K562 treated with DMSO at 1 percent for 12 hours (cell line): ENCODE data around the gene TPM2. TPM values are rescaled to one million over a fixed set of nuclear protein-coding genes. Genes with fewer than 3 reads are reported as not detected.

ENCODE experiments used
- total RNA-seq: library from RNA; unstranded; fragments of 300-600 nt; gene quantifications from 2 replicates; pipeline ENCODE4 v1.2.3, GENCODE V29; 2022; ENCODE audit not compliant: insufficient read depth

Gene TPM2
- total RNA-seq = 3.0 and 3.1 TPM in 2 replicates

GRCh38 chr9:35689542-35690293 is at the start of gene TPM2:
TPM2 (minus strand) TSS chr9:35689925; CDS start chr9:35689817, 108 bp downstream.

GRCh38 chr9:35732185-35732799 is 42.6 kb upstream of the TPM2 start, which contains the start of the genes CREB3 and TLN1:
CREB3 (plus strand) TSS chr9:35732666; CDS start chr9:35732773, 107 bp downstream.
TLN1 (minus strand) TSS chr9:35732195; CDS start chr9:35725694, 6,501 bp downstream.

GRCh38 chr9:35673132-35674024 is 16.3 kb downstream of the TPM2 start, which contains the start of gene CA9:
CA9 (plus strand) TSS chr9:35673928; CDS start chr9:35673960, 32 bp downstream.

GRCh38 chr9:35664531-35665470 is 24.9 kb downstream of the TPM2 start, which contains the start of gene ARHGEF39:
ARHGEF39 (minus strand) TSS chr9:35665195; CDS start chr9:35665169, 26 bp downstream.

GRCh38 chr9:35658137-35658967 is 31.4 kb downstream of the TPM2 start, which contains the start of gene CCDC107:
CCDC107 (plus strand) TSS chr9:35658292; CDS start chr9:35658380, 88 bp downstream.

GRCh38 chr9:35657546-35658136 is 32.1 kb downstream of the TPM2 start, which contains the start of gene RMRP:
RMRP (minus strand) TSS chr9:35658019.

GRCh38 chr9:35650341-35651158 is 39.2 kb downstream of the TPM2 start, which contains the start of gene SIT1:
SIT1 (minus strand) TSS chr9:35650931; CDS start chr9:35650853, 78 bp downstream.

Other genes starting within 250 kb of the TPM2 start
- 4.4 and 10.3 TPM in 2 replicates for gene RUSC2, start 199.8 kb downstream of the TPM2 start, total RNA-seq
- gene TESK1, start 84.7 kb downstream of the TPM2 start, total RNA-seq = 10.3 and 21.6 TPM in 2 replicates
- 1.2 TPM in 1 of 2 replicates, not detected in the other for gene CD72, start 71.5 kb downstream of the TPM2 start, total RNA-seq
- gene SIT1, start 39.0 kb downstream of the TPM2 start, total RNA-seq = not detected in 2 replicates
- not detected in 2 replicates for gene RMRP, start 31.9 kb downstream of the TPM2 start, total RNA-seq
- 16.5 and 19.3 TPM in 2 replicates for gene CCDC107, start 31.6 kb downstream of the TPM2 start, total RNA-seq
- 6.5 and 15.3 TPM in 2 replicates for gene ARHGEF39, start 24.7 kb downstream of the TPM2 start, total RNA-seq
- gene CA9, start 16.0 kb downstream of the TPM2 start, total RNA-seq = 0.68 and 6.6 TPM in 2 replicates
- gene TLN1, start 42.3 kb upstream of the TPM2 start, total RNA-seq = 73.8 and 145 TPM in 2 replicates
- gene CREB3, start 42.7 kb upstream of the TPM2 start, total RNA-seq = 31.0 and 35.1 TPM in 2 replicates
- 30.1 and 65.7 TPM in 2 replicates for gene GBA2, start 59.3 kb upstream of the TPM2 start, total RNA-seq
- 3.0 and 13.3 TPM in 2 replicates for gene RGP1, start 59.4 kb upstream of the TPM2 start, total RNA-seq
- gene MSMP, start 64.4 kb upstream of the TPM2 start, total RNA-seq = not detected in 2 replicates
- gene NPR2, start 101.7 kb upstream of the TPM2 start, total RNA-seq = 1.5 and 3.2 TPM in 2 replicates
- gene SPAG8, start 122.3 kb upstream of the TPM2 start, total RNA-seq = not detected in 2 replicates
- 60.7 and 93.3 TPM in 2 replicates for gene HINT2, start 125.1 kb upstream of the TPM2 start, total RNA-seq
- gene FAM221B, start 138.8 kb upstream of the TPM2 start, total RNA-seq = not detected in 2 replicates
- gene TMEM8B, start 139.3 kb upstream of the TPM2 start, total RNA-seq = 2.4 and 4.2 TPM in 2 replicates
- not detected in 2 replicates for gene OR13J1, start 180.5 kb upstream of the TPM2 start, total RNA-seq
- not detected in 2 replicates for gene HRCT1, start 216.3 kb upstream of the TPM2 start, total RNA-seq
- gene SPAAR, start 219.6 kb upstream of the TPM2 start, total RNA-seq = not detected in 2 replicates